Measurements from ENCODE around the gene CD177. TPM values are rescaled to one million over a fixed set of nuclear protein-coding genes. Genes with fewer than 3 reads are reported as not detected.
"Not testable (repeated sequence)": the region's sequence is repeated elsewhere in the genome, so short reads cannot be mapped to it uniquely, and the experiment has no call there.

CD177 gene
- total and polyA plus RNA-seq, 9 of the 15 experiments (the other 6 are each of a cell fraction or from before 2014, with no cell fraction given), result not detected

DNA sequence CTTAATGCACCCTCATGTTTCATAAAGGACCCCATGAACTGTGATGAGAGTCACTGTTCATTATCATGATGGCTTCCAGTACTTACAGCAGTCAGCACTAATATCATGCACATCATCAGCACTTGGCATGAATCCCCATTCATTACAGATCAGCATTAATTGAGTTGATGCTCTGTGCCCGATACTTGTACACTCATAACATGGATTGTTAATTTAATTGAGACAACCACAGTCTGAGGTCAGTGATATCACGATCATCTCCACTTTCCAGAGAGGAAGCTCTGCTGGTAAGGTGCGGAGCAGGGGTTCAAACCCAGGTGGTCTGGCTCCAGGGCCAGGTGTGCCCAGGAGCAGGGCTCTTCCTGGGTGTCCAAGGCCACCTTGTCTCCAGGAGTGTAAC, 40.0 kb downstream of the CD177 start:
- H3K9me3 ChIP-seq (replicated peaks; ENCODE audit: control insufficient read depth, insufficient read depth, low read depth, low read length); BruUV-seq (replicated peaks); H3K27ac ChIP-seq (ENCODE audit: extremely low read depth, low read depth, low read length); H3K36me3 ChIP-seq (ENCODE audit: control insufficient read depth, insufficient read depth, low read length); CTCF ChIA-PET (ENCODE audit: low intra/inter-chr PET ratio); H3K4me3 ChIP-seq; H4K20me1 ChIP-seq (replicated peaks; ENCODE audit: control insufficient read depth, insufficient read depth, low read length); FAIRE-seq; H3K79me2 ChIP-seq (ENCODE audit: control insufficient read depth, insufficient read depth, low read length); ATAC-seq; in situ Hi-C loops (cut with MboI); intact Hi-C loops (cut with micrococcal nuclease); POLR2A ChIA-PET; H3K4me2 ChIP-seq (ENCODE audit: insufficient read depth, low read length); H3K9ac ChIP-seq (ENCODE audit: insufficient read depth in 1 of 2, low read depth in 2 of 2, low read length in 2 of 2); H3K4me1 ChIP-seq (replicated peaks in 1 of 2; ENCODE audit: control insufficient read depth in 2 of 2, insufficient read depth in 2 of 2, low read length in 2 of 2); DNase-seq (ENCODE audit: extremely low read depth in 1 of 4, low spot score in 3 of 4); H3K9me1 ChIP-seq (ENCODE audit: control insufficient read depth, insufficient read depth, low read length); H2AFZ ChIP-seq (ENCODE audit: low read depth, low read length): not testable (repeated sequence)
- peaks cover 0 to 13% of the 10 kb centered on the region in 2 experiments; a peak in 2 of 5 replicates for H3K27me3 ChIP-seq (ENCODE audit: control insufficient read depth in 2 of 2, insufficient read depth in 2 of 2, low read length in 2 of 2)
- WGBS (ENCODE audit: insufficient coverage, low coverage, missing lambda C conversion rate), result 0% methylated on average over 3 of the region's 3 CpGs

DNA sequence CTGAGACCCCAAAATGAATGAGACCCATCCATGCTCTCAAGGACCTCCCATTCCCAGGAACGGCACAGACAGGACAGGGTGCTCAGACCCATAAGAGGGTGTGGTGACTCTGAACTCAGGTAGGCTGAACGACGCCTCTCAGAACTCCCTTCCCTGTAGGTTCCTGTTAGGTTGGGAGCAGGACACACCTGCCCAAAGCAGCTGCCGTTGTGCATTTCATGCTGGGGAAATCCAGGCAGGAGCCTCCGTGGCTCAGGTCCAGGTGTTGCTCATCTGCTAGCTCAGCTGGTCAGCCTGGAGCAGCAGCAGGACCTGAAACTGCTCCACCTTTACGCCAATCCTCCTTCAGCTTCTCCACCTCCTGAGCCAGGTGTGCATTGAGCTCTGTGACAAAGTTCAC, 42.1 kb downstream of the CD177 start:
- intact Hi-C loops (cut with micrococcal nuclease) (no loop called here), in situ Hi-C loops (cut with MboI) (no loop called here)
- Histone ChIP-seq H3K27ac (ENCODE audit: extremely low read depth, low read depth, low read length) (no peak overlapping the region), H3K4me3 (no peak overlapping the region), H3K4me1 (replicated peaks in 1 of 2; ENCODE audit: control insufficient read depth in 2 of 2, insufficient read depth in 2 of 2, low read length in 2 of 2) (no peaks in the 10 kb centered on the region), H2AFZ (ENCODE audit: low read depth, low read length) (no peak overlapping the region), H3K9ac (ENCODE audit: insufficient read depth in 1 of 2, low read depth in 2 of 2, low read length in 2 of 2) (no peak overlapping the region), H3K9me1 (ENCODE audit: control insufficient read depth, insufficient read depth, low read length) (no peaks in the 10 kb centered on the region), H3K9me3 (replicated peaks; ENCODE audit: control insufficient read depth, insufficient read depth, low read depth, low read length) (no peaks in the 10 kb centered on the region), H3K79me2 (ENCODE audit: control insufficient read depth, insufficient read depth, low read length) (no peaks in the 10 kb centered on the region), H3K36me3 (ENCODE audit: control insufficient read depth, insufficient read depth, low read length) (no peaks in the 10 kb centered on the region), H3K4me2 (ENCODE audit: insufficient read depth, low read length) (no peak overlapping the region), H3K27me3 (ENCODE audit: control insufficient read depth in 2 of 2, insufficient read depth in 2 of 2, low read length in 2 of 2) (peaks cover 0 to 7% of the 10 kb centered on the region in 2 experiments; a peak in 1 of 5 replicates), H4K20me1 (replicated peaks; ENCODE audit: control insufficient read depth, insufficient read depth, low read length) (no peaks in the 10 kb centered on the region)
- FAIRE-seq, result no peak
- DNase-seq (ENCODE audit: extremely low read depth in 1 of 4, low spot score in 3 of 4), result no peak
- WGBS (ENCODE audit: insufficient coverage, low coverage, missing lambda C conversion rate), result 1% methylated on average over 6 of the region's 6 CpGs
- no peak for ATAC-seq
- BruUV-seq (replicated peaks), result no TSS peak
- ChIA-PET CTCF (ENCODE audit: low intra/inter-chr PET ratio) (no interaction called here), POLR2A (no interaction called here)
- TF ChIP-seq ZBTB43 (CRISPR knock-in tag; IDR thresholded peaks at IDR 0.05) (no peak), ZNF589 (CRISPR knock-in tag; IDR thresholded peaks at IDR 0.05; ENCODE audit: low read depth) (no peak), RBM14 (IDR thresholded peaks at IDR 0.05; ENCODE audit: borderline replicate concordance, insufficient read depth, low read depth, low read length) (no peak), CBX1 (IDR thresholded peaks at IDR 0.05; ENCODE audit: low read depth) (no peak), TFAM (CRISPR knock-in tag; conservative IDR thresholded peaks at IDR 0.05) (no peak), ZNF23 (CRISPR knock-in tag; IDR thresholded peaks at IDR 0.05) (no peak), ZNF561 (CRISPR knock-in tag; conservative IDR thresholded peaks at IDR 0.05) (no peak), ZFPM2 (CRISPR knock-in tag; IDR thresholded peaks at IDR 0.05) (no peak), MBD2 (IDR thresholded peaks at IDR 0.05; ENCODE audit: borderline replicate concordance, low read depth) (no peak), CHAMP1 (IDR thresholded peaks at IDR 0.05) (no peak)
- TF ChIP-seq, protein P1, sequence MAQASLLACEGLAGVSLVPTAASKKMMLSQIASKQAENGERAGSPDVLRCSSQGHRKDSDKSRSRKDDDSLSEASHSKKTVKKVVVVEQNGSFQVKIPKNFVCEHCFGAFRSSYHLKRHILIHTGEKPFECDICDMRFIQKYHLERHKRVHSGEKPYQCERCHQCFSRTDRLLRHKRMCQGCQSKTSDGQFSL (CRISPR knock-in tag; IDR thresholded peaks at IDR 0.05), result no peak
- TF ChIP-seq, protein P1 (tag; IDR thresholded peaks at IDR 0.05), result no peak
